GM12878 (cell line): Measurements from ENCODE around the gene SRD5A1. TPM values are rescaled to one million over a fixed set of nuclear protein-coding genes. Genes with fewer than 3 reads are reported as not detected.

ENCODE experiments used
- ATAC-seq: fragments of 200-7000 bp; cut with Tn5 transposase; 3 replicates; pipeline ENCODE4 v1.9.1; 2020; ENCODE audit warnings: mild to moderate bottlenecking, moderate library complexity
- BruUV-seq: library from RNA; stranded (reverse); fragments of 400-500 nt; replicated peaks from 2 replicates; lab custom pipeline; 2021; lab: Mats Ljungman, UMichigan
- CTCF ChIA-PET: fragments of 300-600 bp; sonication (Branson Sonifier 250); formaldehyde crosslinking; extraction: SDS; loops from one replicate; lab custom pipeline; 2021; ENCODE audit warnings: inconsistent platforms; lab: Yijun Ruan, JAX
- POLR2A ChIA-PET: fragments of 350-600 bp; formaldehyde crosslinking; extraction: SDS; loops from one replicate; lab custom pipeline; 2021; ENCODE audit warnings: inconsistent platforms; lab: Charles Lee
- RAD21 ChIA-PET: fragments of 300-600 bp; sonication (Branson Sonifier 250); formaldehyde crosslinking; loops from one replicate; lab custom pipeline; 2023; ENCODE audit warnings: antibody characterized with exemption; ENCODE audit not compliant: unreplicated experiment; lab: Charles Lee
- SMC1A ChIA-PET: fragments of 300-600 bp; sonication (Branson Sonifier 250); formaldehyde crosslinking; loops from one replicate; lab custom pipeline; 2023; ENCODE audit not compliant: unreplicated experiment, uncharacterized antibody; lab: Charles Lee
- DNase-seq: peaks from one replicate; pipeline ENCODE4 v3.0.0-alpha.2; 2011; ENCODE audit warnings: low read depth, low spot score
- FAIRE-seq: peaks from 3 replicates; lab custom pipeline; 2011; peaks lifted over from hg19 to GRCh38; lab: Jason Lieb, UNC
- H2AFZ ChIP-seq: 2 replicates; pipeline ENCODE4 v1.6.0; 2011; ENCODE audit warnings: low read depth, low read length, control low read depth; ENCODE audit not compliant: control insufficient read depth
- H3K27ac ChIP-seq: 2 replicates; pipeline ENCODE4 v1.5.1; 2011; ENCODE audit warnings: control low read depth; ENCODE audit not compliant: control insufficient read depth, insufficient read depth
- H3K27me3 ChIP-seq, 2 experiments: replicated peaks in 1 of 2; 2 replicates each; pipeline versions ENCODE4 v1.6.0 to v1.6.1; 2011; ENCODE audit warnings: low read length in 1 of 2; ENCODE audit not compliant: control insufficient read depth in 2 of 2, insufficient read depth in 2 of 2
- H3K36me3 ChIP-seq, 2 experiments: 2 replicates each; pipeline ENCODE4 v1.5.1; 2011; ENCODE audit warnings: low read length in 1 of 2; ENCODE audit not compliant: control insufficient read depth in 2 of 2, insufficient read depth in 2 of 2
- H3K4me1 ChIP-seq: 2 replicates; pipeline ENCODE4 v1.6.1; 2011; ENCODE audit warnings: mild to moderate bottlenecking, low read length, moderate library complexity, mixed read lengths; ENCODE audit not compliant: control insufficient read depth, insufficient read depth
- H3K4me2 ChIP-seq: 2 replicates; pipeline ENCODE4 v1.6.0; 2011; ENCODE audit warnings: control low read depth; ENCODE audit not compliant: control insufficient read depth, insufficient read depth
- H3K4me3 ChIP-seq: fragments of 200-600 bp; sonication (generic); 2 replicates; pipeline ENCODE4 v1.5.1; 2016
- H3K79me2 ChIP-seq: 2 replicates; pipeline ENCODE4 v1.6.0; 2011; ENCODE audit warnings: low read length; ENCODE audit not compliant: control insufficient read depth, insufficient read depth
- H3K9ac ChIP-seq: 2 replicates; pipeline ENCODE4 v1.8.0; 2011; ENCODE audit warnings: low read length, control low read depth, mixed read lengths; ENCODE audit not compliant: control insufficient read depth, insufficient read depth
- H3K9me3 ChIP-seq: replicated peaks from 3 replicates; pipeline ENCODE4 v1.5.1; 2011; ENCODE audit warnings: mild to moderate bottlenecking, low read length; ENCODE audit not compliant: control insufficient read depth, insufficient read depth
- H4K20me1 ChIP-seq: 2 replicates; pipeline ENCODE4 v1.6.0; 2011; ENCODE audit not compliant: control insufficient read depth, insufficient read depth
- ATF3 ChIP-seq: IDR thresholded peaks from 2 replicates; pipeline ENCODE4 v1.6.1; 2011; ENCODE audit warnings: low read depth, mild to moderate bottlenecking, low read length, moderate library complexity, borderline replicate concordance; ENCODE audit errors: extremely low read depth
- BCL11A ChIP-seq: IDR thresholded peaks from 2 replicates; pipeline ENCODE4 v1.6.1; 2011; ENCODE audit warnings: low read depth, low read length
- FOS ChIP-seq: IDR thresholded peaks from 3 replicates; pipeline ENCODE4 v1.6.1; 2011; ENCODE audit warnings: borderline replicate concordance; ENCODE audit not compliant: insufficient read length; ENCODE audit errors: extremely low read depth
- FOXK2 ChIP-seq: fragments of 450-650 bp; IDR thresholded peaks from 2 replicates; pipeline ENCODE4 v1.6.1; 2017; ENCODE audit warnings: mild to moderate bottlenecking, moderate library complexity
- FOXM1 ChIP-seq: IDR thresholded peaks from 2 replicates; pipeline ENCODE4 v1.6.1; 2012; ENCODE audit warnings: low read depth, mild to moderate bottlenecking, inconsistent platforms, low read length, moderate library complexity
- NKRF ChIP-seq: fragments of 450-650 bp; conservative IDR thresholded peaks from 2 replicates; pipeline ENCODE4 v1.6.1; 2017; ENCODE audit warnings: mild to moderate bottlenecking, moderate library complexity
- NR2F1 ChIP-seq: fragments of 450-650 bp; conservative IDR thresholded peaks from 2 replicates; pipeline ENCODE4 v1.6.1; 2017; ENCODE audit warnings: mild to moderate bottlenecking
- PML ChIP-seq: IDR thresholded peaks from 2 replicates; pipeline ENCODE4 v1.6.1; 2012; ENCODE audit warnings: low read length, inconsistent platforms
- POLR2AphosphoS5 ChIP-seq: IDR thresholded peaks from 2 replicates; pipeline ENCODE4 v1.6.1; 2011; ENCODE audit warnings: mild to moderate bottlenecking, low read length, inconsistent platforms
- RAD51 ChIP-seq: fragments of 450-650 bp; IDR thresholded peaks from 2 replicates; pipeline ENCODE4 v1.6.1; 2016; ENCODE audit warnings: moderate library complexity, mild to moderate bottlenecking, inconsistent platforms
- RELB ChIP-seq: fragments of 450-650 bp; IDR thresholded peaks from 2 replicates; pipeline ENCODE4 v1.6.1; 2017; ENCODE audit warnings: low read depth, mild to moderate bottlenecking, moderate library complexity
- SUPT20H ChIP-seq: IDR thresholded peaks from 2 replicates; pipeline ENCODE4 v1.6.1; 2011; ENCODE audit warnings: low read depth, mild to moderate bottlenecking, low read length, moderate library complexity, borderline replicate concordance; ENCODE audit not compliant: control insufficient read depth
- YBX1 ChIP-seq: fragments of 450-650 bp; IDR thresholded peaks from 2 replicates; pipeline ENCODE4 v1.6.1; 2016; ENCODE audit warnings: antibody characterized with exemption
- ZBED1 ChIP-seq: IDR thresholded peaks from 2 replicates; pipeline ENCODE4 v1.6.1; 2016; ENCODE audit warnings: borderline replicate concordance
- WGBS: methylation state at CpG from one replicate; pipeline ENCODE4 v1.1.6; 2016; ENCODE audit warnings: low lambda C conversion rate; ENCODE audit not compliant: insufficient replicate concordance, insufficient coverage; ENCODE audit errors: missing lambda C conversion rate; 5-methylcytosine and 5-hydroxymethylcytosine counted together
- in situ Hi-C: fragments of 300-500 bp; cut with MboI; formaldehyde crosslinking; loops from 9 replicates; pipeline ENCODE4 v1.14.3; 2018; ENCODE audit warnings: mixed read lengths
- intact Hi-C: fragments of 100-400 bp; cut with micrococcal nuclease; formaldehyde crosslinking; loops from one replicate; pipeline ENCODE4 v1.14.2; 2022; ENCODE audit not compliant: unreplicated experiment
- polyA plus RNA-seq, 11 experiments: library from polyadenylated mRNA; depleted of rRNA in 4 of 11; unstranded in 6 of 11; stranded (reverse) in 5 of 11; fragments of >200 nt; fragmentation: Nextera tagmentation in 4 of 11; fragmentation: Illumina TruSeq in 1 of 11; extraction: Ambion mirVana in 4 of 11; extraction: Trizol in 1 of 11; gene quantifications; 1 replicate in 1 of 11; 2 replicates in 10 of 11; pipeline versions ENCODE4 v1.2.1 to v1.2.3, GENCODE V29; 2011 to 2016; ENCODE audit warnings: inconsistent platforms in 2 of 11, missing spikeins in 2 of 11, low read depth in 1 of 11
- total RNA-seq, 4 experiments: library from RNA; depleted of rRNA in 3 of 4; stranded (reverse); fragments of >200 nt in 3 of 4; fragmentation: Illumina TruSeq in 1 of 4; extraction: Trizol in 1 of 4; gene quantifications; 2 replicates each; pipeline versions ENCODE4 v1.2.1 to v1.2.3, GENCODE V29; 2013 to 2021

The SRD5A1 gene
- total and polyA plus RNA-seq, 10 of the 15 experiments (the other 5 are each of a cell fraction or from before 2014, with no cell fraction given), result 0.76 to 20.1 (median 12.3) TPM

GRCh38 chr5:6642655-6643054 is 9.4 kb downstream of the SRD5A1 start:
- no TSS peak for BruUV-seq
- no peaks in the 10 kb centered on the region; the same call in 2 of the 3 replicates for H3K9me3 ChIP-seq
- POLR2A ChIA-PET, result interaction anchor here (1.3 kb wide), 1 partner anchor 10 kb away, joined by 6 read pairs; the partner anchor contains the start of genes NSUN2 and SRD5A1
- TF ChIP-seq FOXM1, result no peak
- TF ChIP-seq NR2F1, result no peak
- TF ChIP-seq RAD51, result no peak
- no peak for TF ChIP-seq PML
- TF ChIP-seq ATF3, result no peak
- no peak for TF ChIP-seq BCL11A
- TF ChIP-seq YBX1, result no peak
- no peak for TF ChIP-seq FOS
- no peak for TF ChIP-seq ZBED1
- no peak for TF ChIP-seq NKRF
- TF ChIP-seq FOXK2, result no peak
- no peak for TF ChIP-seq SUPT20H
- no peak for TF ChIP-seq RELB
- no peak for TF ChIP-seq POLR2AphosphoS5
- CTCF ChIA-PET, result interaction anchor here (1.1 kb wide), 1 partner anchor 9 kb away, joined by 3 read pairs; no protein-coding TSS in a partner anchor
- H3K27ac ChIP-seq, result no peak overlapping the region
- no peak for DNase-seq
- no peaks in the 10 kb centered on the region for H3K27me3 ChIP-seq
- FAIRE-seq, result no peak
- H2AFZ ChIP-seq, result no peak overlapping the region
- H3K4me3 ChIP-seq, result no peak overlapping the region
- no peak for ATAC-seq
- RAD21 ChIA-PET, result no interaction called here
- H3K79me2 ChIP-seq, result peaks cover 1% of the 10 kb centered on the region; the same call in 1 of the 2 replicates
- 92% methylated on average over 1 of the region's 1 CpG for WGBS
- no peaks in the 10 kb centered on the region for H3K4me1 ChIP-seq
- in situ Hi-C loops, result no loop called here
- no peak overlapping the region for H3K4me2 ChIP-seq
- no peak overlapping the region for H3K9ac ChIP-seq
- intact Hi-C loops, result no loop called here
- no peaks in the 10 kb centered on the region; a peak in 1 of 4 replicates for H3K36me3 ChIP-seq
- SMC1A ChIA-PET, result interaction anchor here (0.8 to 2.6 kb wide), 4 partner anchors 10 to 105 kb away, joined by 3 to 7 read pairs (median 3); partner anchors contain the start of genes NSUN2 and SRD5A1
- H4K20me1 ChIP-seq, result no peaks in the 10 kb centered on the region
